Breast epithelium (tissue), 3 donors: ENCODE results near the gene RNLS.

Experiments
- POLR2A ChIP-seq: fragments of 450-650 bp; IDR thresholded peaks from one replicate; pipeline ENCODE4 v1.6.1; 2016; ENCODE audit warnings: antibody characterized with exemption, mild to moderate bottlenecking, moderate library complexity
- TF ChIP-seq, protein P1 (sequence below), 3 donors: fragments of 450-650 bp; IDR thresholded peaks; one replicate each; pipeline ENCODE4 v1.5.1; 2016 to 2017; ENCODE audit warnings: antibody characterized with exemption in 3 of 3, mild to moderate bottlenecking in 3 of 3, moderate library complexity in 3 of 3

DNA sequence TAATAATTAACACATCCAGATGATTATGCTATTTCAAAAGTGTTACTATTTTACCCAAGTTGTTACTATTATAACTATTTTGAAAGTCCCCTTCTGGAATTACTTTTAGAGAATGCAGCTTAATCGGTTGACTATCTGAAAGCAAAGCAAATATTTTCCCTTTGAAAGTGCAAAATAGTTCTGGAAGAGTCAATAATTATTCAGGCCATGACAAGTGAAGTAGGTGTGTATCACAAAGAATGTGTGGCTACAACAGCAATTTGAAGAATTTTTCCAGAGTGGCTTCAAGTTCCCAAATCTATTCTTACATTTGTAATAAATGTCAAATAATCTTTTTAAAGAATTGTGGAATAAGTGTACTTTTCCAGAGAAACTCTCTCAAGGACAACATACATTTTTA lies 42.8 kb downstream of the RNLS start:
- TF ChIP-seq, protein P1, sequence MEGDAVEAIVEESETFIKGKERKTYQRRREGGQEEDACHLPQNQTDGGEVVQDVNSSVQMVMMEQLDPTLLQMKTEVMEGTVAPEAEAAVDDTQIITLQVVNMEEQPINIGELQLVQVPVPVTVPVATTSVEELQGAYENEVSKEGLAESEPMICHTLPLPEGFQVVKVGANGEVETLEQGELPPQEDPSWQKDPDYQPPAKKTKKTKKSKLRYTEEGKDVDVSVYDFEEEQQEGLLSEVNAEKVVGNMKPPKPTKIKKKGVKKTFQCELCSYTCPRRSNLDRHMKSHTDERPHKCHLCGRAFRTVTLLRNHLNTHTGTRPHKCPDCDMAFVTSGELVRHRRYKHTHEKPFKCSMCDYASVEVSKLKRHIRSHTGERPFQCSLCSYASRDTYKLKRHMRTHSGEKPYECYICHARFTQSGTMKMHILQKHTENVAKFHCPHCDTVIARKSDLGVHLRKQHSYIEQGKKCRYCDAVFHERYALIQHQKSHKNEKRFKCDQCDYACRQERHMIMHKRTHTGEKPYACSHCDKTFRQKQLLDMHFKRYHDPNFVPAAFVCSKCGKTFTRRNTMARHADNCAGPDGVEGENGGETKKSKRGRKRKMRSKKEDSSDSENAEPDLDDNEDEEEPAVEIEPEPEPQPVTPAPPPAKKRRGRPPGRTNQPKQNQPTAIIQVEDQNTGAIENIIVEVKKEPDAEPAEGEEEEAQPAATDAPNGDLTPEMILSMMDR (IDR thresholded peaks at IDR 0.05): no peak
- no peak for TF ChIP-seq POLR2A
